CD14-positive monocyte (primary cell): ENCODE measurements around the gene AQP2. TPM values are rescaled to one million over a fixed set of nuclear protein-coding genes. Genes with fewer than 3 reads are reported as not detected.
A peak's percentile ranks its signal among the peaks of the same experiment; 100 is the strongest.

Experiments
- DNase-seq, 3 donors: peaks; one replicate each; pipeline ENCODE4 v3.0.0-alpha.2; 2011 to 2022
- H2AFZ ChIP-seq: 2 replicates; pipeline ENCODE4 v1.6.0; 2012; ENCODE audit warnings: mild to moderate bottlenecking, low read depth, low read length, inconsistent platforms; ENCODE audit not compliant: insufficient read depth, poor library complexity, severe bottlenecking
- H3K27ac ChIP-seq, 2 donors: 1 replicate in 1 of 2; 2 replicates in 1 of 2; pipeline ENCODE4 v1.5.1; 2012 to 2013; ENCODE audit warnings: low read length in 2 of 2, control low read depth in 1 of 2, inconsistent platforms in 1 of 2, low read depth in 1 of 2, mild to moderate bottlenecking in 1 of 2
- H3K27me3 ChIP-seq, 2 donors: one replicate each; pipeline versions ENCODE4 v1.6.0 to v1.6.1; 2011 to 2013; ENCODE audit warnings: low read length in 2 of 2; ENCODE audit not compliant: control insufficient read depth in 2 of 2, insufficient read depth in 2 of 2
- H3K36me3 ChIP-seq, 2 donors: replicated peaks in 1 of 2; 1 replicate in 1 of 2; 2 replicates in 1 of 2; pipeline versions ENCODE4 v1.5.1 to v1.6.1; 2012 to 2013; ENCODE audit warnings: low read length in 2 of 2, control low read depth in 1 of 2, inconsistent platforms in 1 of 2, mild to moderate bottlenecking in 1 of 2; ENCODE audit not compliant: insufficient read depth in 2 of 2, control insufficient read depth in 1 of 2
- H3K4me1 ChIP-seq, 2 donors: 1 replicate in 1 of 2; 2 replicates in 1 of 2; pipeline versions ENCODE4 v1.5.1 to v1.6.1; 2012 to 2013; ENCODE audit warnings: low read length in 2 of 2, control low read depth in 1 of 2, inconsistent platforms in 1 of 2, mild to moderate bottlenecking in 1 of 2, moderate library complexity in 1 of 2; ENCODE audit not compliant: insufficient read depth in 2 of 2, control insufficient read depth in 1 of 2
- H3K4me2 ChIP-seq: replicated peaks from 2 replicates; pipeline ENCODE3; 2012; ENCODE audit warnings: low read length, moderate library complexity, mild to moderate bottlenecking; ENCODE audit not compliant: poor library complexity, severe bottlenecking; ENCODE audit errors: extremely low read depth
- H3K4me3 ChIP-seq, 3 experiments: fragments of 200-600 bp in 1 of 3; sonication (generic) in 1 of 3; replicated peaks in 1 of 3; 1 replicate in 2 of 3; 2 replicates in 1 of 3; pipeline ENCODE4 v1.5.1; 2011 to 2013; ENCODE audit warnings: low read length in 3 of 3, mild to moderate bottlenecking in 3 of 3, control low read depth in 2 of 3, low read depth in 2 of 3, inconsistent platforms in 1 of 3, moderate library complexity in 1 of 3
- H3K79me2 ChIP-seq: 2 replicates; pipeline ENCODE4 v1.6.0; 2012; ENCODE audit warnings: mild to moderate bottlenecking, control low read depth, inconsistent platforms, low read length, moderate library complexity; ENCODE audit not compliant: insufficient read depth
- H3K9ac ChIP-seq: 2 replicates; pipeline ENCODE4 v1.6.0; 2017; ENCODE audit warnings: low read length, mild to moderate bottlenecking; ENCODE audit not compliant: insufficient read depth, poor library complexity, severe bottlenecking
- H3K9me3 ChIP-seq, 2 donors: replicated peaks in 1 of 2; 1 replicate in 1 of 2; 2 replicates in 1 of 2; pipeline versions ENCODE4 v1.5.1 to v1.6.1; 2012 to 2013; ENCODE audit warnings: low read length in 2 of 2, control low read depth in 1 of 2; ENCODE audit not compliant: control insufficient read depth in 1 of 2, insufficient read depth in 1 of 2
- H4K20me1 ChIP-seq: 2 replicates; pipeline ENCODE4 v1.6.0; 2012; ENCODE audit warnings: mild to moderate bottlenecking, low read length, control low read depth, moderate library complexity; ENCODE audit not compliant: insufficient read depth
- H3K27ac Mint-ChIP-seq, 7 donors: one replicate each; pipeline ENCODE4 v1.8.0; 2020; ENCODE audit warnings: mild to moderate bottlenecking in 7 of 7, mixed read lengths in 7 of 7, moderate library complexity in 6 of 7, inconsistent platforms in 2 of 7
- H3K27me3 Mint-ChIP-seq, 3 donors: one replicate each; pipeline ENCODE4 v1.8.0; 2021 to 2022; ENCODE audit warnings: low read depth in 3 of 3, mild to moderate bottlenecking in 3 of 3, mixed read lengths in 3 of 3, moderate library complexity in 3 of 3, inconsistent platforms in 1 of 3
- H3K36me3 Mint-ChIP-seq, 2 donors: one replicate each; pipeline ENCODE4 v1.8.0; 2020; ENCODE audit warnings: mixed read lengths in 2 of 2, inconsistent platforms in 1 of 2, mild to moderate bottlenecking in 1 of 2
- H3K4me1 Mint-ChIP-seq: one replicate; pipeline ENCODE4 v1.8.0; 2020; ENCODE audit warnings: mild to moderate bottlenecking, mixed read lengths
- H3K4me3 Mint-ChIP-seq, 2 donors: one replicate each; pipeline ENCODE4 v1.8.0; 2020; ENCODE audit warnings: mild to moderate bottlenecking in 2 of 2, mixed read lengths in 2 of 2, moderate library complexity in 1 of 2
- H3K9me3 Mint-ChIP-seq, 7 donors: one replicate each; pipeline ENCODE4 v1.8.0; 2020 to 2022; ENCODE audit warnings: mixed read lengths in 7 of 7, mild to moderate bottlenecking in 6 of 7, moderate library complexity in 6 of 7, inconsistent platforms in 2 of 7
- CTCF ChIP-seq: fragments of 200-600 bp; IDR thresholded peaks from one replicate; pipeline ENCODE4 v1.8.0; 2022; ENCODE audit warnings: antibody characterized with exemption, mild to moderate bottlenecking
- WGBS: methylation state at CpG from one replicate; pipeline ENCODE4 v1.1.5; 2013; ENCODE audit warnings: missing lambda C conversion rate; ENCODE audit not compliant: insufficient coverage; 5-methylcytosine and 5-hydroxymethylcytosine counted together
- intact Hi-C, 2 donors: fragments of 100-400 bp; cut with micrococcal nuclease; formaldehyde crosslinking; loops; one replicate each; pipeline versions ENCODE4 v1.15.0 to v1.15.1; 2023
- polyA plus RNA-seq, 3 donors: library from polyadenylated mRNA; depleted of rRNA in 1 of 3; unstranded in 2 of 3; stranded (reverse) in 1 of 3; fragments of 300-500 nt in 2 of 3; fragments of >200 nt in 1 of 3; fragmentation: Illumina TruSeq in 2 of 3; gene quantifications; 1 replicate in 2 of 3; 2 replicates in 1 of 3; pipeline ENCODE4 v1.2.3, GENCODE V29; 2012 to 2021

The AQP2 gene
- polyA plus RNA-seq, 3 donors: not detected

GRCh38 chr12:49990273-49990672, 39.7 kb downstream of the AQP2 start:
- peak overlapping the region; percentile 21 to 80 for H3K4me3 Mint-ChIP-seq
- no peaks in the 10 kb centered on the region for H4K20me1 ChIP-seq
- H3K27me3 ChIP-seq: no peaks in the 10 kb centered on the region
- peak overlapping the region; percentile 44 for H2AFZ ChIP-seq
- peaks cover 57 to 65% of the 10 kb centered on the region in 2 donors for H3K4me1 ChIP-seq
- H3K9me3 ChIP-seq: no peaks in the 10 kb centered on the region
- H3K79me2 ChIP-seq: peaks cover 7% of the 10 kb centered on the region
- TF ChIP-seq CTCF: no peak
- peak overlapping the region in 1 of 2 donors; percentile 86 for H3K27ac ChIP-seq
- intact Hi-C loops: no loop called here
- peak overlapping the region; percentile 84 to 91 (median 90) for H3K27ac Mint-ChIP-seq
- peaks cover 16 to 36% of the 10 kb centered on the region in 2 donors for H3K36me3 ChIP-seq
- peaks cover 58% of the 10 kb centered on the region for H3K4me1 Mint-ChIP-seq
- H3K4me3 ChIP-seq: peak overlapping the region in 2 of 3 experiments; percentile 31 to 65
- peaks cover 0 to 1% (median 0%) of the 10 kb centered on the region in 3 donors for H3K27me3 Mint-ChIP-seq
- peak; percentile 53 to 92 (median 76) for DNase-seq
- H3K9ac ChIP-seq: peak overlapping the region; percentile 19
- H3K36me3 Mint-ChIP-seq: peaks cover 32 to 43% of the 10 kb centered on the region in 2 donors
- H3K4me2 ChIP-seq: peak overlapping the region; percentile 71
- no CpG with 5 or more reads among the region's 4 CpGs for WGBS
- H3K9me3 Mint-ChIP-seq: peaks cover 0 to 4% (median 0%) of the 10 kb centered on the region in 7 donors

DNA sequence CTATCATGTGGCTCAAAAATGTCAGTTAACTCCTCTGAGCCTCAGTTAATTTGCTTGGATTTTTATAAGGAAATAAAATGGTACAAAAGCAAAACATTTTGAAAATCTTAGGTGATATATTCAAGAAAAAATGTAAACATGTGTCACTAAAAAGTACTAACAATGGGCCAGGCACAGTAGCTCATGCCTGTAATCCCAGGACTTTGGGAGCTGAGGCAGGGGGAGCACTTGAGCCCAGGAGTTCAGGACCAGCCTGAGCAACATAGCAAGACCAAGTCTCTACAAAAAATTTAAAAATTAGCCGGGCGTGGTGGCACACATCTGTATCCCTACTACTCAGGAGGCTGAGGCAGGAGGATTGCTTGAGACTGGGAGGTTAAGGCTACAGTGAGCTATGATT, 47.9 kb downstream of the AQP2 start:
- Histone ChIP-seq H3K4me3 (no peak overlapping the region), H3K79me2 (peaks cover 7% of the 10 kb centered on the region), H3K9ac (no peak overlapping the region), H3K27ac (no peak overlapping the region), H3K9me3 (no peaks in the 10 kb centered on the region), H4K20me1 (no peaks in the 10 kb centered on the region), H3K36me3 (peaks cover 57 to 98% of the 10 kb centered on the region in 2 donors), H3K27me3 (no peaks in the 10 kb centered on the region), H2AFZ (no peak overlapping the region), H3K4me2 (no peak overlapping the region), H3K4me1 (no peaks in the 10 kb centered on the region)
- H3K4me3 Mint-ChIP-seq: no peak overlapping the region
- H3K36me3 Mint-ChIP-seq: peaks cover 51 to 93% of the 10 kb centered on the region in 2 donors
- intact Hi-C loops: no loop called here
- peaks cover 0 to 2% (median 0%) of the 10 kb centered on the region in 7 donors for H3K9me3 Mint-ChIP-seq
- no peaks in the 10 kb centered on the region for H3K27me3 Mint-ChIP-seq
- H3K27ac Mint-ChIP-seq: peak overlapping the region in 1 of 7 donors; percentile 73
- TF ChIP-seq CTCF: no peak
- H3K4me1 Mint-ChIP-seq: peaks cover 3% of the 10 kb centered on the region
- no CpG with 5 or more reads among the region's 2 CpGs for WGBS
- DNase-seq: no peak
